K562 (cell line): ENCODE measurements around the gene OBSL1. TPM values are rescaled to one million over a fixed set of nuclear protein-coding genes. Genes with fewer than 3 reads are reported as not detected.

Experiments used
- BDP1 ChIP-seq: IDR thresholded peaks from 3 replicates; pipeline ENCODE4 v1.6.1; 2011; ENCODE audit not compliant: insufficient read length, insufficient read depth
- CCNT2 ChIP-seq: IDR thresholded peaks from 2 replicates; pipeline ENCODE4 v1.6.1; 2011; ENCODE audit warnings: borderline replicate concordance, low read depth, mild to moderate bottlenecking, moderate library complexity, mixed read lengths, low read length; ENCODE audit not compliant: insufficient read length; ENCODE audit errors: extremely low read depth
- CTBP1 ChIP-seq: fragments of 450-650 bp; IDR thresholded peaks from 2 replicates; pipeline ENCODE4 v1.6.1; 2016; ENCODE audit warnings: borderline replicate concordance
- EHMT2 ChIP-seq: fragments of 450-650 bp; IDR thresholded peaks from 2 replicates; pipeline ENCODE4 v1.6.1; 2018; ENCODE audit warnings: antibody characterized with exemption
- NBN ChIP-seq: fragments of 450-650 bp; IDR thresholded peaks from 2 replicates; pipeline ENCODE4 v1.6.1; 2016; ENCODE audit warnings: low read depth, mild to moderate bottlenecking
- PRMT5 ChIP-seq: sonication (generic); formaldehyde crosslinking; IDR thresholded peaks from 2 replicates; pipeline ENCODE4 v1.5.0; 2020; ENCODE audit warnings: missing genetic modification reagents
- PRPF4 ChIP-seq: fragments of 200-400 bp; formaldehyde crosslinking; IDR thresholded peaks from one replicate; pipeline ENCODE4 v1.6.1; 2017; ENCODE audit warnings: low read length, low read depth, mild to moderate bottlenecking; ENCODE audit not compliant: insufficient read depth, poor library complexity, severe bottlenecking
- PYGO2 ChIP-seq: fragments of 450-650 bp; IDR thresholded peaks from 2 replicates; pipeline ENCODE4 v1.6.1; 2016; ENCODE audit warnings: mild to moderate bottlenecking, missing genetic modification characterization, moderate library complexity, missing compliant biosample characterization
- SAFB ChIP-seq: fragments of 200-400 bp; formaldehyde crosslinking; IDR thresholded peaks from 2 replicates; pipeline ENCODE4 v1.6.1; 2017; ENCODE audit warnings: low read depth, low read length, borderline replicate concordance
- SP1 ChIP-seq: sonication (generic); formaldehyde crosslinking; IDR thresholded peaks from 2 replicates; pipeline ENCODE4 v1.8.1; 2022; ENCODE audit warnings: mild to moderate bottlenecking, missing genetic modification reagents
- XRCC5 ChIP-seq: fragments of 200-400 bp; formaldehyde crosslinking; IDR thresholded peaks from 2 replicates; pipeline ENCODE4 v1.6.1; 2017; ENCODE audit warnings: low read depth, mild to moderate bottlenecking, low read length
- ZNF133 ChIP-seq: fragments of 250-450 bp; sonication (Bioruptor Pico); IDR thresholded peaks from 2 replicates; pipeline ENCODE4 v1.4.0; 2020; ENCODE audit warnings: mild to moderate bottlenecking
- ZNF764 ChIP-seq: fragments of 250-450 bp; sonication (Bioruptor Pico); IDR thresholded peaks from 2 replicates; pipeline ENCODE4 v1.4.0; 2020; ENCODE audit warnings: low read depth, mild to moderate bottlenecking, moderate library complexity
- polyA plus RNA-seq, 8 experiments: library from polyadenylated mRNA; depleted of rRNA in 4 of 8; stranded (reverse) in 5 of 8; unstranded in 3 of 8; fragments of >200 nt; fragmentation: Nextera tagmentation in 2 of 8; fragmentation: Illumina TruSeq in 1 of 8; extraction: Ambion mirVana in 2 of 8; extraction: Trizol in 1 of 8; gene quantifications; 2 replicates each; pipeline versions ENCODE4 v1.2.1 to v1.2.3, GENCODE V29; 2011 to 2014; ENCODE audit warnings: inconsistent platforms in 1 of 8, missing spikeins in 1 of 8
- total RNA-seq, 7 experiments: library from RNA; depleted of rRNA in 6 of 7; stranded (reverse); fragments of >200 nt in 6 of 7; fragmentation: Illumina TruSeq in 2 of 7; extraction: Trizol in 2 of 7; gene quantifications; 2 replicates each; pipeline versions ENCODE4 v1.2.1 to v1.2.3, GENCODE V29; 2011 to 2021; ENCODE audit warnings: low replicate concordance in 1 of 7
- TF ChIP-seq, protein P1 (sequence below), 2 experiments: fragments of 450-650 bp; IDR thresholded peaks; 2 replicates each; pipeline ENCODE4 v1.6.1; 2018; ENCODE audit warnings: mild to moderate bottlenecking in 2 of 2, low read depth in 1 of 2; ENCODE audit not compliant: partially characterized antibody in 2 of 2
- TF ChIP-seq, protein P2 (sequence below): sonication (generic); formaldehyde crosslinking; IDR thresholded peaks from 2 replicates; pipeline ENCODE4 v1.8.0; 2023; ENCODE audit warnings: missing genetic modification reagents, mild to moderate bottlenecking, borderline replicate concordance
- TF ChIP-seq, protein P3 (sequence below): IDR thresholded peaks from 3 replicates; pipeline ENCODE4 v1.6.1; 2011; ENCODE audit warnings: borderline replicate concordance, mild to moderate bottlenecking; ENCODE audit not compliant: insufficient read length, insufficient read depth

Gene OBSL1
- total and polyA plus RNA-seq, 9 of the 15 experiments (the other 6 are each of a cell fraction or from before 2014, with no cell fraction given): 1.2 to 26.6 (median 8.6) TPM

DNA sequence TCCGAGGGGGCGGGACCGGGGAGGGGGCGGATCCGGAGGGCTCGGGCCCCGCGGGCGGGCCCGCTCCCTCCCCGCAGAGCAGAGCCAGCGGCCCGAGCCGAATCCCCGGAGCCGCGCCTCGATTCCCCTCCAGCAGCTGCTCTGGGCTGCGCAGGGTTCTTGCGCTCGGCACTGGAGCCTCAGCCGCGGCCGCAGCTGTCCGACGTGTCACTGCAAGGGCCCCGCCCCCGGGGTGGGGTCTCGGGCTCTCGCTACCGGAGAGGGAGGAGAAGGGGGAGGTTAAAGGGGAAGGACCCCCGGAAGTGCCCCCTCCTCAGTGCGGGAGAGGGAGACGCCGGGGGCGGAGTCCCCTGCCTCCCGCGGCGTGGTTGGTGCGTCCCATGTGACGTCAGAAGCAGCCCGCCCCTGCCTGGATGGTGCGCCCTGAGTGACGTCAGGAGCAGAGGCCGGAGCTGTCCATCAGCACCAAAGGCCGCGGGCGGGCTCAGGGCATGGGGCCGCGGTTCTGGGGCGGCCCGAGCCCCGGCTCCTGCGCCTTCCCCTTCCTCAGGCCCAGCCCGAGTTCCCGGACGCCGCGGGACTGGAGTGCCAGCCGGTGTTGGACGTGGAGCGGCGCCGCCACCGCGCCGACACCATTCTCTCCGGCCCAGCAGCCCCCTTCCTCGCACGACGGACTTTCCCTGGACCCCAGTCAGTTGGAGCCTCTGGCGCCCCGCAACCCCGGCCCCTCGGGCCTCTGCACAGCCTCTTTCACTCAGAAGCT, 27.6 kb downstream of the OBSL1 start, which contains the start of the genes CHPF and TMEM198 (continued):
- TF ChIP-seq SP1 (peak; percentile 92), PRPF4 (no peak), ZNF764 (no peak), CCNT2 (peak; percentile 57), ZNF133 (no peak), PYGO2 (tag) (no peak), CTBP1 (peak; percentile 61; the same call in 1 of the 2 replicates), EHMT2 (peak; percentile 94), BDP1 (no peak), PRMT5 (CRISPR knock-in tag) (0 out of 2 replicates have a peak, but pooled peaks have one; percentile 58), SAFB (no peak), NBN (0 out of 2 replicates have a peak, but pooled peaks have one; percentile 70), XRCC5 (no peak)
- TF ChIP-seq, protein P1, sequence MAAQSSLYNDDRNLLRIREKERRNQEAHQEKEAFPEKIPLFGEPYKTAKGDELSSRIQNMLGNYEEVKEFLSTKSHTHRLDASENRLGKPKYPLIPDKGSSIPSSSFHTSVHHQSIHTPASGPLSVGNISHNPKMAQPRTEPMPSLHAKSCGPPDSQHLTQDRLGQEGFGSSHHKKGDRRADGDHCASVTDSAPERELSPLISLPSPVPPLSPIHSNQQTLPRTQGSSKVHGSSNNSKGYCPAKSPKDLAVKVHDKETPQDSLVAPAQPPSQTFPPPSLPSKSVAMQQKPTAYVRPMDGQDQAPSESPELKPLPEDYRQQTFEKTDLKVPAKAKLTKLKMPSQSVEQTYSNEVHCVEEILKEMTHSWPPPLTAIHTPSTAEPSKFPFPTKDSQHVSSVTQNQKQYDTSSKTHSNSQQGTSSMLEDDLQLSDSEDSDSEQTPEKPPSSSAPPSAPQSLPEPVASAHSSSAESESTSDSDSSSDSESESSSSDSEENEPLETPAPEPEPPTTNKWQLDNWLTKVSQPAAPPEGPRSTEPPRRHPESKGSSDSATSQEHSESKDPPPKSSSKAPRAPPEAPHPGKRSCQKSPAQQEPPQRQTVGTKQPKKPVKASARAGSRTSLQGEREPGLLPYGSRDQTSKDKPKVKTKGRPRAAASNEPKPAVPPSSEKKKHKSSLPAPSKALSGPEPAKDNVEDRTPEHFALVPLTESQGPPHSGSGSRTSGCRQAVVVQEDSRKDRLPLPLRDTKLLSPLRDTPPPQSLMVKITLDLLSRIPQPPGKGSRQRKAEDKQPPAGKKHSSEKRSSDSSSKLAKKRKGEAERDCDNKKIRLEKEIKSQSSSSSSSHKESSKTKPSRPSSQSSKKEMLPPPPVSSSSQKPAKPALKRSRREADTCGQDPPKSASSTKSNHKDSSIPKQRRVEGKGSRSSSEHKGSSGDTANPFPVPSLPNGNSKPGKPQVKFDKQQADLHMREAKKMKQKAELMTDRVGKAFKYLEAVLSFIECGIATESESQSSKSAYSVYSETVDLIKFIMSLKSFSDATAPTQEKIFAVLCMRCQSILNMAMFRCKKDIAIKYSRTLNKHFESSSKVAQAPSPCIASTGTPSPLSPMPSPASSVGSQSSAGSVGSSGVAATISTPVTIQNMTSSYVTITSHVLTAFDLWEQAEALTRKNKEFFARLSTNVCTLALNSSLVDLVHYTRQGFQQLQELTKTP (IDR thresholded peaks at IDR 0.05; ENCODE audit: low read depth in 1 of 2, partially characterized antibody in 2 of 2): peak in 1 of 2 experiments; percentile 51
- TF ChIP-seq, protein P2, sequence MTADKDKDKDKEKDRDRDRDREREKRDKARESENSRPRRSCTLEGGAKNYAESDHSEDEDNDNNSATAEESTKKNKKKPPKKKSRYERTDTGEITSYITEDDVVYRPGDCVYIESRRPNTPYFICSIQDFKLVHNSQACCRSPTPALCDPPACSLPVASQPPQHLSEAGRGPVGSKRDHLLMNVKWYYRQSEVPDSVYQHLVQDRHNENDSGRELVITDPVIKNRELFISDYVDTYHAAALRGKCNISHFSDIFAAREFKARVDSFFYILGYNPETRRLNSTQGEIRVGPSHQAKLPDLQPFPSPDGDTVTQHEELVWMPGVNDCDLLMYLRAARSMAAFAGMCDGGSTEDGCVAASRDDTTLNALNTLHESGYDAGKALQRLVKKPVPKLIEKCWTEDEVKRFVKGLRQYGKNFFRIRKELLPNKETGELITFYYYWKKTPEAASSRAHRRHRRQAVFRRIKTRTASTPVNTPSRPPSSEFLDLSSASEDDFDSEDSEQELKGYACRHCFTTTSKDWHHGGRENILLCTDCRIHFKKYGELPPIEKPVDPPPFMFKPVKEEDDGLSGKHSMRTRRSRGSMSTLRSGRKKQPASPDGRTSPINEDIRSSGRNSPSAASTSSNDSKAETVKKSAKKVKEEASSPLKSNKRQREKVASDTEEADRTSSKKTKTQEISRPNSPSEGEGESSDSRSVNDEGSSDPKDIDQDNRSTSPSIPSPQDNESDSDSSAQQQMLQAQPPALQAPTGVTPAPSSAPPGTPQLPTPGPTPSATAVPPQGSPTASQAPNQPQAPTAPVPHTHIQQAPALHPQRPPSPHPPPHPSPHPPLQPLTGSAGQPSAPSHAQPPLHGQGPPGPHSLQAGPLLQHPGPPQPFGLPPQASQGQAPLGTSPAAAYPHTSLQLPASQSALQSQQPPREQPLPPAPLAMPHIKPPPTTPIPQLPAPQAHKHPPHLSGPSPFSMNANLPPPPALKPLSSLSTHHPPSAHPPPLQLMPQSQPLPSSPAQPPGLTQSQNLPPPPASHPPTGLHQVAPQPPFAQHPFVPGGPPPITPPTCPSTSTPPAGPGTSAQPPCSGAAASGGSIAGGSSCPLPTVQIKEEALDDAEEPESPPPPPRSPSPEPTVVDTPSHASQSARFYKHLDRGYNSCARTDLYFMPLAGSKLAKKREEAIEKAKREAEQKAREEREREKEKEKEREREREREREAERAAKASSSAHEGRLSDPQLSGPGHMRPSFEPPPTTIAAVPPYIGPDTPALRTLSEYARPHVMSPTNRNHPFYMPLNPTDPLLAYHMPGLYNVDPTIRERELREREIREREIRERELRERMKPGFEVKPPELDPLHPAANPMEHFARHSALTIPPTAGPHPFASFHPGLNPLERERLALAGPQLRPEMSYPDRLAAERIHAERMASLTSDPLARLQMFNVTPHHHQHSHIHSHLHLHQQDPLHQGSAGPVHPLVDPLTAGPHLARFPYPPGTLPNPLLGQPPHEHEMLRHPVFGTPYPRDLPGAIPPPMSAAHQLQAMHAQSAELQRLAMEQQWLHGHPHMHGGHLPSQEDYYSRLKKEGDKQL (CRISPR knock-in tag): no peak
- TF ChIP-seq, protein P3, sequence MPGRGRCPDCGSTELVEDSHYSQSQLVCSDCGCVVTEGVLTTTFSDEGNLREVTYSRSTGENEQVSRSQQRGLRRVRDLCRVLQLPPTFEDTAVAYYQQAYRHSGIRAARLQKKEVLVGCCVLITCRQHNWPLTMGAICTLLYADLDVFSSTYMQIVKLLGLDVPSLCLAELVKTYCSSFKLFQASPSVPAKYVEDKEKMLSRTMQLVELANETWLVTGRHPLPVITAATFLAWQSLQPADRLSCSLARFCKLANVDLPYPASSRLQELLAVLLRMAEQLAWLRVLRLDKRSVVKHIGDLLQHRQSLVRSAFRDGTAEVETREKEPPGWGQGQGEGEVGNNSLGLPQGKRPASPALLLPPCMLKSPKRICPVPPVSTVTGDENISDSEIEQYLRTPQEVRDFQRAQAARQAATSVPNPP: no peak
